ENCODE data around the gene STAT2.

STAT2 gene

GRCh38 chr12:56382611-56383010, 22.7 kb upstream of the STAT2 start:
- no peak overlapping the region for H3K9ac ChIP-seq (ENCODE audit: low read depth, low read length, poor library complexity, severe bottlenecking)
- H4K20me1 ChIP-seq (ENCODE audit: insufficient read depth, low read length, poor library complexity, severe bottlenecking) = no peaks in the 10 kb centered on the region
- H3K4me2 ChIP-seq (ENCODE audit: low read depth, low read length, poor library complexity, severe bottlenecking) = no peak overlapping the region
- no peaks in the 10 kb centered on the region for H3K79me2 ChIP-seq (ENCODE audit: insufficient read depth, low read length)
- no peaks in the 10 kb centered on the region for H3K36me3 ChIP-seq (ENCODE audit: insufficient read depth, low read length)
- no peaks in the 10 kb centered on the region for H3K9me2 ChIP-seq (replicated peaks; ENCODE audit: low read depth, low read length)
- H3K4me1 ChIP-seq (ENCODE audit: insufficient read depth, low read length, poor library complexity, severe bottlenecking) = no peaks in the 10 kb centered on the region
- no peak overlapping the region for H3K4me3 ChIP-seq (ENCODE audit: low read length, poor library complexity, severe bottlenecking)
- H3K27me3 ChIP-seq (ENCODE audit: insufficient read depth, low read length, poor library complexity, severe bottlenecking) = no peaks in the 10 kb centered on the region
- H2AFZ ChIP-seq (ENCODE audit: low read length) = no peak overlapping the region
- no peak for TF ChIP-seq CTCF (conservative IDR thresholded peaks at IDR 0.05; ENCODE audit: low read length)
- TF ChIP-seq EZH2phosphoT487 (IDR thresholded peaks at IDR 0.05; ENCODE audit: borderline replicate concordance) = no peak
- H3K9me3 ChIP-seq (ENCODE audit: insufficient read depth, low read depth, low read length) = no peaks in the 10 kb centered on the region
- no peaks in the 10 kb centered on the region for H3F3A ChIP-seq (ENCODE audit: low read depth)

- Histone ChIP-seq H3K9ac (ENCODE audit: low read depth, low read length, poor library complexity, severe bottlenecking) (no peak overlapping the region), H3K9me2 (replicated peaks; ENCODE audit: low read depth, low read length) (no peaks in the 10 kb centered on the region), H4K20me1 (ENCODE audit: insufficient read depth, low read length, poor library complexity, severe bottlenecking) (no peaks in the 10 kb centered on the region), H3K4me3 (ENCODE audit: low read length, poor library complexity, severe bottlenecking) (no peak overlapping the region), H3K9me3 (ENCODE audit: insufficient read depth, low read depth, low read length) (peaks cover 3% of the 10 kb centered on the region; the same call in 1 of the 2 replicates), H3F3A (ENCODE audit: low read depth) (no peaks in the 10 kb centered on the region), H3K79me2 (ENCODE audit: insufficient read depth, low read length) (no peaks in the 10 kb centered on the region), H3K27me3 (ENCODE audit: insufficient read depth, low read length, poor library complexity, severe bottlenecking) (no peaks in the 10 kb centered on the region), H3K36me3 (ENCODE audit: insufficient read depth, low read length) (no peaks in the 10 kb centered on the region), H2AFZ (ENCODE audit: low read length) (0 out of 2 replicates have a peak overlapping the region, but pooled peaks have one; percentile 16), H3K4me1 (ENCODE audit: insufficient read depth, low read length, poor library complexity, severe bottlenecking) (no peaks in the 10 kb centered on the region), H3K4me2 (ENCODE audit: low read depth, low read length, poor library complexity, severe bottlenecking) (no peak overlapping the region)
- TF ChIP-seq EZH2phosphoT487 (IDR thresholded peaks at IDR 0.05; ENCODE audit: borderline replicate concordance) (no peak), CTCF (conservative IDR thresholded peaks at IDR 0.05; ENCODE audit: low read length) (no peak)
These were observed 18.0 kb upstream of the STAT2 start for GRCh38 chr12:56377989-56378316.

- Histone ChIP-seq H3K27me3 (ENCODE audit: insufficient read depth, low read length, poor library complexity, severe bottlenecking) (no peaks in the 10 kb centered on the region), H3K9me2 (replicated peaks; ENCODE audit: low read depth, low read length) (no peaks in the 10 kb centered on the region), H3K4me3 (ENCODE audit: low read length, poor library complexity, severe bottlenecking) (no peak overlapping the region), H3K36me3 (ENCODE audit: insufficient read depth, low read length) (no peaks in the 10 kb centered on the region), H3F3A (ENCODE audit: low read depth) (no peaks in the 10 kb centered on the region), H3K79me2 (ENCODE audit: insufficient read depth, low read length) (no peaks in the 10 kb centered on the region), H3K4me2 (ENCODE audit: low read depth, low read length, poor library complexity, severe bottlenecking) (no peak overlapping the region), H3K9ac (ENCODE audit: low read depth, low read length, poor library complexity, severe bottlenecking) (no peak overlapping the region), H2AFZ (ENCODE audit: low read length) (peak overlapping the region; percentile 16; the same call in 1 of the 2 replicates), H4K20me1 (ENCODE audit: insufficient read depth, low read length, poor library complexity, severe bottlenecking) (no peaks in the 10 kb centered on the region), H3K9me3 (ENCODE audit: insufficient read depth, low read depth, low read length) (peaks cover 3% of the 10 kb centered on the region; the same call in 1 of the 2 replicates), H3K4me1 (ENCODE audit: insufficient read depth, low read length, poor library complexity, severe bottlenecking) (no peaks in the 10 kb centered on the region)
- TF ChIP-seq EZH2phosphoT487 (IDR thresholded peaks at IDR 0.05; ENCODE audit: borderline replicate concordance) (no peak), CTCF (conservative IDR thresholded peaks at IDR 0.05; ENCODE audit: low read length) (no peak)
These were observed 17.5 kb upstream of the STAT2 start for GRCh38 chr12:56377310-56377988.

Data from Loucy (cell line).